GM18502 (cell line): ENCODE data around the gene MT1A.

ENCODE experiments used
- ATAC-seq: cut with Tn5 transposase; IDR thresholded peaks from one replicate; pipeline ENCODE4 v1.9.1; 2021; ENCODE audit warnings: mild to moderate bottlenecking; ENCODE audit not compliant: unreplicated experiment, poor library complexity

MT1A gene

DNA sequence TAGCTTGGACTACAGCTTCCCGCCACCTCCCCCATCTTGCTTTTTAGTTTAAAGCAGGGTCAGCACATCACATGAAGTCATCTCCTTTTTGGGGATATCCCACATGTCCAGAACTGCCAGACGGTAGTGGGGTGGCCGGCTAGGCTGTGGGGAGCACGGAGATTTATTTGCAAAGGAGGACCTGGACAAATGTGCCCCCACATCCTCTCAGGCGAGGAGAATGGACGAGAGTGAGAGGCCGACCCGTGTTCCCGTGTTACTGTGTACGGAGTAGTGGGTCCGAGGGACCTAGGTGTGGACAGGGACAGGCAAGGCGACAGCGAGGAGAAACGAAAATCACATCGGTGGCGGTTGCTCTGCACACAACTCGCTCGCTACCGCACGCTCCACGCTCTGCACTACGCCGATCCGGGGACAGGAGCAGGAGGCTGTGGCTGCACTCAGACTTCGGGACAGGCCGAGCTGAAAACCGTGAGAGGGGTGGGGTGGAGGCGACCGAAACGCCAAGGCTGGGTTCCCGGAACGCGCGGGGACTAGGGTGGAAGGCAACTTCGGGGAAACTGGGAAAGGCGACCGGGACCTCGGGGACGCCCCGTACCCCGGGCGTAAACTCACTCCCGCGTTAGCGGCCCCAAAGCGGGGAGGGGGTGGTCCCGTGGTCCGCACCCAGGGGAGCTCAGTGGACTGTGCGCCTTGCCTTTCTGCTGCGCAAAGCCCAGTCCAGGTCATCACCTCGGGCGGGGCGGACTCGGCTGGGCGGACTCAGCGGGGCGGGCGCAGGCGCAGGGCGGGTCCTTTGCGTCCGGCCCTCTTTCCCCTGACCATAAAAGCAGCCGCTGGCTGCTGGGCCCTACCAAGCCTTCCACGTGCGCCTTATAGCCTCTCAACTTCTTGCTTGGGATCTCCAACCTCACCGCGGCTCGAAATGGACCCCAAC is at the start of gene MT1A:
MT1A (plus strand) TSS at position 853 of the 937 bp plus-strand sequence; CDS start at position 926, 73 bp downstream.
- ATAC-seq = no peak

DNA sequence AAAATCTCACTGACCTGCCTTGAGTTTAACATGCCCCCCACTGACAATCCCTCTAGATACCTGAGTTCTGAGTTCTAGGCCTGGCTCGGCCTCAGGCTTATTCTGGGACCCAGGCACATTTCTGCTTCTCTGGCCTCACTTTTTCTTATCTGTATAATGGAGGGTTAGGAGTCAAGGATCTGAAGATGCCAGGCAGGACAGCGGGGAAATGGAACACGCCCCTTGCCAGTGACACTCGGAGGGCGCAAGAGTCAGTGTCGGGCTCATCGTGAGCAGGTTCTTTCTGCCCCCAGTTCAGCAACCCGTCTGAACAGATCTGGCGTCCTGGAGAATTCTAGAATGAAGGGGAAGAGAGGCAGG is 49.7 kb upstream of the MT1A start:
- ATAC-seq = no peak

DNA sequence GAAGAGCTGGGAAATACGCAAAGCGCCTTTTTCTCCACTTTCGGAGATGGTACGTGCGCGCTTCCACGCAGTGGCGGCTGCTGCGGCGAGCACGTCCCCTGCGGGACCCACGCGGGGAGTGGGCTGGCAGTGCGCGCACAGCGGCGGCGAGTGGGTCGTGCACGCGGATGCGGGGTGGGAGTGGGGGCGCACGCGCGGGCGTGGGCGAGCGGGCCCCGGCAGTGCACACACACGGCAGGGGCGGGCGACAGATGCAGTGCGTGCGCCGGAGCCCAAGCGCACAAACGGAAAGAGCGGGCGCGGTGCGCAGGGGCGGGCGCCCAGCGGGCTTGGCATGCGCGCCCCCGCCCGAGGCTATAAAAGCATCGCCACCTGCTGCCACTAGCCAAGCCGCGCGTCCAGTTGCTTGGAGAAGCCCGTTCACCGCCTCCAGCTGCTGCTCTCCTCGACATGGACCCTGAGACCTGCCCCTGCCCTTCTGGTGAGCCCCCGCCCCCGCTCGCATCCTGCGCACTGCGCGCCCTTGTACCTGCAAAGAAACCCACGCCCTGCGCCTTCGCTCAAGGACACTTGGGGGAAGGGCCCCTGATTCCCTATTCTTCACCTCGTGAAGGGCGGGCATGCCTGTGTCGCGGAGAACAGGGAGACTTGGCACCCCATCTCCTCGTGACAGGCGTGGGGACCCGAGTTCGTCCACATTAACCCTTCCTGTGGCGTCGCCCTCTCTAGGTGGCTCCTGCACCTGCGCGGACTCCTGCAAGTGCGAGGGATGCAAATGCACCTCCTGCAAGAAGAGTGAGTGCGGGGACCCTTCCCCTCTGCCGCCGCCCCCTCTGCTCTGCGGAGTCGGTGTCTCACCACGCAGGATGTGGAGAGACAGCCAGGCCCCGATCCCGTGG is 49.1 kb upstream of the MT1A start, which contains the start of gene MT3:
MT3 (plus strand) TSS at position 388 of the 899 bp plus-strand sequence; CDS start at position 451, 63 bp downstream.
- ATAC-seq = no peak

DNA sequence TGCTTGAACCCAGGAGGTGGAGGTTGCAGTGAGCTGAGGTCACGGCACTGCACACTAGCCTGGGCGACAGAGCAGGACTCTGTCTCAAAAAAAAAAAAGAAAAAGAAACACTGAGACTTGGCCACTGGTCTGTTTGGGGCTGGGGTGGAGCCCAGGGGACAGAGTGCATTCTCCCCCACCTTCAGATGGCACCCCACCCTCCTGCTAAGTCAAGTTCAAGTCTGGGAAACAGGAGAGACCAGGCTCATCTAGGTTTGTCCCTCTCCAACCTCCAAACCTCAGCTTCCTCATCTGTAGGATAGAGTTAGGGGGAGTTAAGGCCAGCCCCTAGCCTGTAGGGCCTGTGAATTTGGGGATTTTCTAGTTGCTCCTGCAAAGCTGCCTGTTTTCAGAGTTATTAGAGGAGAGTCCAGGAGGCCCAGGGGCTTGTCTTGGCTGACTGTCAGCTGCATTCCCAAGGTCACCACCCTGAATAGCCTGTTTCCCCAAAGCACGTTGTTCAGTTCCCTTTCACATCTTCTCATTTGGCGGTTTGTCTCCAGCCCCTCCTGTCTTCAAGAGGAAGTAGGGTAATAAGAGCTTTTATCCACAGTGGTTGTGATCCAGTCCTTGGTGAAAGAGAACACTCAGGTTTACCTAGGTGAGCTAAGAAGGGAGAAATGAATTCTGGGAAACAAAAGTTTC is 46.9 kb upstream of the MT1A start:
- ATAC-seq = no peak

DNA sequence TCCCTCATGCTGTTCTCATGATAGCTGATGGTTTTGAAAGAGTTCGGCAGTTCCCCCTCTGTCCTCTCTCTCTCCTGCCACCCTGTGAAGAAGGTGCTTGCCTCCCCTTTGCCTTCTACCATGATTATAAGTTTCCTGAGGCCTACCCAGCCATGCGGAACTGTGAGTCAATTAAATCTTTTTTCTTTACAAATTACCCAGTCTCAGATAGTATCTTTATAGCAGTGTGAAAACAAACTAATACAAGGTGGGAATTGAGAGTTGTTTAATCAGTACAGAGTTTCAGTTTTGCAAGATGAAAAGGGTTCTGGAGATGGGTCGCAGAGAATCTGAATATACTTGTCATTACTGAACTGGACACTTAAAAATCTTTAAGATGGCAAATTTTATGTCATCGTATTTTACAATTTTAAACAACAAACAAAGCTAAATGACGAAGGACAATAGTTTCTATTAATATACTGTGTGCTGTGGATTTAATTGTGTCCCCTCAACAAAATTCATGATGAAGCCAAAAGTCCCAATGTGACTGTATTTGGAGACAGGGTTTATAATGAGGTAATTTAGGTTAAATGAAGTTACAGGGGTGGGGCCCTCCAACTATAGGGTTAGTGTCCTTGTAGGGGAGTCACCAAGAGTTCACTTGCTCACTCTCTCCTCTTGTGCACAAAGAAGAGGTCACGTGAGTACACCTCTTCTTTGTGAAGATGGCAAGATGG is 44.7 kb upstream of the MT1A start:
- no peak for ATAC-seq

DNA sequence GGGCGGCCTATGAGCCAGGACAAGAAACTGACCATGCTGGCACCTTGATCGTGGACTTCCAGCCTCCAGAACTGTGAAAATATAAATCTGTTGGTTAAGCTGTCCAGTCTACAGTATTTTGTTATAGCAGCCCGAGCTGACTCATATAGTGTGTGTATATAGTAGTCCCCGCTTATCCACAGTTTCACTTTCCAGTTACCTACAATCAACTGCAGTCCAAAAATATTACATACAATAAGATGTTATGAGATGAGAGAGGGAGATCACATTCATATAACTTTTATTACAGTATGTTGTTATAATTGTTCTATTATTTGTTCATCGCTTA is 44.2 kb upstream of the MT1A start:
- ATAC-seq = no peak

DNA sequence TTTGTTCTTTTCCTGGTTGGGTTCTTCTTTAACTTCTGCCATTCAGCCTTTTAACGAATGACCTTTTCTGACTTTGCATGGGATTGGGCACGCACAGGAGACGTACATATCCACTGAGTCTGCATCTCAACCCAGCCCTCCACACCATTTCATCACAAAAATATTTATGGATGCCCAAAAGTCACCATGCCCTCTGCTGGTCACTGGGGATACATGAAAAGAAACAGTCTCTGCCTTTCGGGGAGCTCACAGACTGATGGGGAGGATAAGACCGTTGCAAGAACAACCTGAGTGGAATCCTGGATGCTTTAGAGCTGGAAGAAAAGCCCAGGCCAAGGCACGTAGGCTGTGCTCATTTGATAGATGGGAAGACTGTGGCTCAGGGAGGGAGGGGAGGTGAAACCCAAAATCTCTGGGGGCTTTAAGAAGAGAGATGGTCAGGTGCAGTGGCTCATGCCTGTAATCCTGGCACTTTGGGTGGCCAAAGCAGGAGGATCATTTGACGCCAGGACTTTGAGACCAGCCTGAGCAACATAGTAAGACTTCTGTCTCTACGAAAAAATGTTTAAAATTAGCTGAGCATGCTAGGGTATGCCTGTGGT is 38.0 kb upstream of the MT1A start:
- no peak for ATAC-seq

DNA sequence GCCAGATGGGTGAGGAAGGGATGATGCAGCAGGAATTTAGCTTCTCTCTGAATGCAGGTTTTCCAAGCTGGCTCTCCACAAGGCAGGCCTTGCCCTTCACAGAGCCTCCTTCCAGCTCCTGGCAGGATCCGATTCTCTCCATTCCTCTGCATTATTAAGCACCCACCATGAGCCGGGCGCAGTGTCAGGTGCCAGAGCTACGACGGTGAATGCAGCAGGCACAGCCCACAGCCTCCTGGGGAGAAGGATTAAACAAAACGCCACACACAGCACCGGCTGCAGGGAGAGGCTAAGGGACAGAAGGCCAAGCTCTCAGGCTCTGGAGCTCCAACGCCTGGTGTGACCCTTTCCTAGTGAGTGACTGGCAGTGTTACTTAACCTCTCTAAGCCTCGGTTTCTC is 37.1 kb upstream of the MT1A start:
- ATAC-seq = no peak

DNA sequence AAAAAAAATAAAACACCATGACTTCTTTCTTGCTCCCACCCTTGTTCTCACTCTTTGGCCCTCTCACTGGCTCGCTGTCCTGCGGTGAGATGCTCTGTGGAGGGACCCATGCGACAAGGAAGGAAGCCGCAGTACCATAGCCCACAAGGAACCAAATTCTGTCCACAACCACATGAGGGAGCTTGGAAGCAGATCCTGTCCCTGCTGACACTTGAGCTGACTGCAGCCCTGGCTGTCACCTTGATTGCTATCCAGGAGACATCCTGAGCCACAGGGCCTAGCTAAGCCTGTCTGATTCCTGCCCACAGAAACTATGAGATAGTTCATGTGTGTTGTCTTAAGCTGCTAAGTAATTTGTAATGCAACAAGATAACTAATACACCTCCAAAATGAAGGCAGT is 34.9 kb upstream of the MT1A start:
- ATAC-seq = no peak

DNA sequence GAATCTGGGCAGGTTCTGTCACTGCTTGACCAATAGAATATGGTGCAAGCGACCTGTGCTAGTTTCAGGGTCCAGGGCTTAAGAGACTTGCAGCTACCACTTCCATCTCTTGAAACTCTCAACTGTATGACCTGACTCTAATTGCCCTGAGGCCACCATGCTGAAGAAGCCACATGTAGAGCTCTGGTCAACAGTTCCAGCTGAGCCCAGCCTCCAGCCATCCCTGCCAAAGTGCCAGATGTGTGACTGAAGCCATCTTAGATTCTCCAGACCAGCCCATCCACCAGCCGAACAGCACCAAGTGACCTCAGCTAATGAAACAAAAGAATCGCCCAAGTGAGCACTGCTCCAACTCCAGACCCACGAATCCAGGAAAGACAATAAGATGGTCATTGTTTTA is 33.5 kb upstream of the MT1A start:
- ATAC-seq = no peak

DNA sequence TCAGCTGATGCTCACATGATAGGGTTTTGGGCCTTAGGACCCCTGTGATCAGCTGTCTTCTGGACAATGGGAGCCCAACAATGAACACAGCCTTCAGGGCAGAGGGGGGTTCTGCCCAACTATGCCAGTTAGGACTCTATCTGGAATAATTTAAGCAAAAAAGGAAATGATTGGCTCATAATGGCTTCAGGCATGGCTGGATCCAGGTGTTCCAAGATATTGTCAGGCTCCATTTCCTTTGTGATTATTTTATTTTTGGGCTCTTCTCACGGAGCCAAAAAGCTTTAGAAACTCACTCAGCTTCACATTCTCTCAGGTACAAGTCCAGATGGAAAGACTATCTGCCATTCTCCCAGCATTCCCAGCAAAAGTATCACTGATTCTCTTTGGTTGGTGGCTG is 33.0 kb upstream of the MT1A start:
- no peak for ATAC-seq

DNA sequence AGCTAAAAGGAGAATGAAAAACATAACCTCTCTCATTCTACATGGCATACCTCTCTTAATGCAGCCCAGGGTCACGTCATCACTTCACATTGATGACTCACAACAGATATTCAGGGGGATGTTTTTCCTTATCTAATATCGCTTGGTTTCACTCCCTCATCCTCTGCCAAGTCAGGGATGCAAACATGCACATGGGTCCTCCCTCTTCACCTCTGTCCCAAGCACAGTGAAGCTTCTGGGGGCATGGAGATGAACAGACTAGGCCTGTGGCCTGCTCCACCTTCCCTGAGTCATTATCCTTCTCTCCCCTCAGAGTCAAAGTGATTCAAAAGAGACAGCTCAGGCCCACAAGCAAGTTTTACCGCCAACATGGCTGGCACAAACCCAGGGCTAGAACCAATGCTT is 32.4 kb upstream of the MT1A start:
- ATAC-seq = no peak

DNA sequence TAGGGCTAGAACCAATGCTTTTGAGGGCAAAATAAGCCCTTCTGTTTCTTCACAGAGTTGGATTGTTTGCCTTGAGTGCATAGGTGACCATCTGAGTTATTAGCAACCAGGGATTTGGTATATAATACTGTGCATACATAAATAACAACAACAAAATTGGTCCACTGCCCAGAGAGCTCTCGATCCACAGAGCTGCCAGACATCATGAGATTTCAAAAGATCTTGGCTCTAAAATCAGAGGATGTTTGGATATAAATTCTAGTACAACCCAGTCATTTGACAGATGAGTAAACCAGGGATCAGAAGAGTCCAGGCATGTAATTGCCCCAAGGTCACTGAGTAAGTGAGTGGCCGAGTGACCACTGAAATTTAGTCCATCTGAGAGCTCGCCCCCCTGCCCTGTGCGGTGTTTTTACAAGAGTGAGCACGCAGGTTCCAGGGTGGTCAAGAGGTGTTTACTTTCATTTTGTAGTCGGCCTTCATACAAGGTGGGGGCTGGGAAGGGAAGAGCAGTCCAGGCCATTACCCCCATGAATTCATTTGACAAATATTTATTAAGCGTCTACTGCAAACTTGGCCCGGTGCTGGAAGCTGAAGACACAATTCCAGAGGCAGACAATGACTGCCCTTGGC is 31.9 kb upstream of the MT1A start:
- ATAC-seq = no peak

DNA sequence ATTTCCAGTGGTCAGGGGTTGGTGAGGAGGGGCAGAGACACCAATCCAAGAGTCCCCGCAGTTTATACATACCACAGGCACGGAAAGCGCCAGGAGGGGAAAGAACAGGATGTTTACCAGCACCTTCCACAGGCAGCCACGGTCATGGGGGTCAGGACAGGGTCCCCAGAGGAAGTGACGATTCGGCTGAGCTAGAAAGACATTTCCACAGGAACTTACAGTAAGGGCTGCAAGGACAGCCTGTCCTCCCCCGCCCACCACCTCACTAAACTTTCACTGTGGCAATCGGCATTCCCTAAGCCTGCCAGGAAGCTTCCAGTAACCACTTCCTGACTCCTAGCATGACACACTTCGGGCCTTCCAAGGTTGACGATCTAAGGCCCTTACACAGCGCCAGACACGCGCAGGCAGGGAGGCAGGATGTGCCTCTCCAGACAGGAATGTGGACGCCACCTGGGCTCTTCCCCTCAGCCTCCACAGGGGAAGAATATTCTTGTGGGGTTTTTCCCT is 31.3 kb upstream of the MT1A start:
- ATAC-seq = no peak

DNA sequence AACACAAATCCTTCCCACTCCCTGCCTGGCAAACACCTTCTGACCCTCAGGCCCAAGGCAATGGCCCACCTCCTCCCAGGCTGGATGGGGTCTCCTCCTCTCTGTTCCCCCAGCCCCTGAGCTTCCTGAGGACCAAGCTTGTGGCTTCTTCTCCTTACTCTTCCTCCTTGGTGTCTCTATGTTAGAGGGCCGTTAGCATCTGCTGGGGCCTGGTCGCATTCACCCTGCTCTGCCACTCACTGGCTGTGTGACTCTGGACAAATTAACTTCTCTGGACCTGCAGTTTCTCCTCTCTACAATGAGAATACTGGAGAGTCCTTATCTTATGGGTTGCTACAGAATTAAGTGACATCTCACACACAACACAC is 30.8 kb upstream of the MT1A start:
- ATAC-seq = no peak

DNA sequence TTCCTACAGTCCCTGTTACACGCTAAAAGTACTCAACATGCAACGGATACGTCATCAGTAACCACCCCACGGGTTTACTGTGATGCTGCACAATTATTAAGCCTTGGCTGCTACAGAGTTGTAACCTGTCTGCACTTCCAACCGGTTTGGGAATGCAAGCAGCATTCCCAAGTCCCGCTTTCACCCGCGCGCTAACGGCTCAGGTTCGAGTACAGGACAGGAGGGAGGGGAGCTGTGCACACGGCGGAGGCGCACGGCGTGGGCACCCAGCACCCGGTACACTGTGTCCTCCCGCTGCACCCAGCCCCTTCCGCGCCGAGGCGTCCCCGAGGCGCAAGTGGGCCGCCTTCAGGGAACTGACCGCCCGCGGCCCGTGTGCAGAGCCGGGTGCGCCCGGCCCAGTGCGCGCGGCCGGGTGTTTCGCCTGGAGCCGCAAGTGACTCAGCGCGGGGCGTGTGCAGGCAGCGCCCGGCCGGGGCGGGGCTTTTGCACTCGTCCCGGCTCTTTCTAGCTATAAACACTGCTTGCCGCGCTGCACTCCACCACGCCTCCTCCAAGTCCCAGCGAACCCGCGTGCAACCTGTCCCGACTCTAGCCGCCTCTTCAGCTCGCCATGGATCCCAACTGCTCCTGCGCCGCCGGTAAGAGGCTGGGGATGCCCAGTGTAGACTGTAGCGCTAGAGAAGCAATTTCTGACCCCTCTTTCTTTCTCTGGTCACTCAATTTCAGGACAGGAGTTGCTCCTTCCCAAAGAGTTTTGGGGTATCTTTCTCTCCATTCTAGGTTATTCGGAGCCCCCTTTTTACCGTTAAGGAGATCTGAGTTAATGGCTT is 30.2 kb upstream of the MT1A start, which contains the start of gene MT2A:
MT2A (plus strand) TSS at position 542 of the 833 bp plus-strand sequence; CDS start at position 614, 72 bp downstream.
- peak; percentile 91 for ATAC-seq

DNA sequence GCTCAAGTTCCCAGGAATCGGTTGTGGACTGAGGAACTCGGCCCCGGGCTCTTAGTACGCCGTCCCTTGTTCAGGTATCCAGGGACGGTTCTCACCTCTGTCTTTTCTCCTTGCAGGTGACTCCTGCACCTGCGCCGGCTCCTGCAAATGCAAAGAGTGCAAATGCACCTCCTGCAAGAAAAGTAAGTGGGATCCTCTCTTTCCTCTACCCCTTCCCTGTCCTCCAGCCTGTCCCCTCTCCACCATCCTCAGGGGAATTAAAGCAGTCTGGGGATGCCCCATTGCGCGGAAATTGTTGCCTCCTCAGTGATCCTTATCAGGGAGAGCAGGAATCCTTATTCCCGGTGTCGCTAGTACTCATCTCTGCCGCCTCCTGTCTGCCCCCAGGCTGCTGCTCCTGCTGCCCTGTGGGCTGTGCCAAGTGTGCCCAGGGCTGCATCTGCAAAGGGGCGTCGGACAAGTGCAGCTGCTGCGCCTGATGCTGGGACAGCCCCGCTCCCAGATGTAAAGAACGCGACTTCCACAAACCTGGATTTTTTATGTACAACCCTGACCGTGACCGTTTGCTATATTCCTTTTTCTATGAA is 29.5 kb upstream of the MT1A start:
- ATAC-seq = no peak

DNA sequence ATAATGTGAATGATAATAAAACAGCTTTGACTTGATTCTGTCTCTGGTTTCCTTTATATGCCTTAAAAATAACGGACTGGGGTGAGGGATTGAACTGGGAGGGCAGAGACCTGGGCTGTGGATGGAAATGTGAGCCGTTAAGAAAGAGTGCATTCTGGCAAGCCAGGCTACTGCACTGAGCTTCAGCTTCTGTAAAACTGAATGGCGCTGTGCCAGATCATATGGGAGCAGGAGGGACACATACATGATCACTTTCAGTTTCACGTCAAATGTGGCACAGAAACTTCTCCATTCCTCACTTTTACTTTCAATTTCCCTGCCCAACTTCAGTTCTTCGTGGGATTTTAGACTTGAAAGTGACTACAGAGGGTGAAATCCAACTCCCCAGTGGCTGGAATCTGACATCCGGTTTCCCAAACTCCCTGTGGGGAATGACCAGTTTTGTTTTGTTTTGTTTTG is 29.0 kb upstream of the MT1A start:
- no peak for ATAC-seq
